A673 (cell line): ENCODE measurements around the gene PNKD. TPM values are rescaled to one million over a fixed set of nuclear protein-coding genes. Genes with fewer than 3 reads are reported as not detected.

Experiments used
- BruUV-seq: library from RNA; stranded (reverse); fragments of 400-500 nt; replicated peaks from 2 replicates; lab custom pipeline; 2021; lab: Mats Ljungman, UMichigan
- CTCF ChIA-PET: fragments of 300-600 bp; sonication (Branson Sonifier 250); formaldehyde crosslinking; loops from one replicate; lab custom pipeline; 2022; ENCODE audit warnings: antibody characterized with exemption; lab: Charles Lee
- POLR2A ChIA-PET: fragments of 300-600 bp; sonication (Branson Sonifier 250); formaldehyde crosslinking; loops from one replicate; lab custom pipeline; 2022; ENCODE audit warnings: antibody characterized with exemption; ENCODE audit not compliant: low non-redundant PET; lab: Charles Lee
- DNase-seq: peaks from one replicate; pipeline ENCODE4 v3.0.0-alpha.2; 2015; ENCODE audit warnings: low spot score
- H3K27ac ChIP-seq: fragments of 200-600 bp; sonication (generic); 2 replicates; pipeline ENCODE4 v1.5.1; 2016; ENCODE audit warnings: mixed run types, low read depth, mild to moderate bottlenecking, mixed read lengths, antibody characterized with exemption, low read length; ENCODE audit not compliant: poor library complexity, severe bottlenecking
- H3K27me3 ChIP-seq: fragments of 200-600 bp; sonication (generic); replicated peaks from 2 replicates; pipeline ENCODE4 v1.6.1; 2017; ENCODE audit warnings: mixed run types, low read depth, mild to moderate bottlenecking, mixed read lengths, antibody characterized with exemption, low read length; ENCODE audit not compliant: insufficient read depth, poor library complexity
- H3K36me3 ChIP-seq: fragments of 200-600 bp; sonication (generic); 2 replicates; pipeline ENCODE4 v1.6.1; 2016; ENCODE audit warnings: mixed run types, mild to moderate bottlenecking, mixed read lengths, antibody characterized with exemption, low read length; ENCODE audit not compliant: insufficient read depth, poor library complexity, severe bottlenecking
- H3K4me1 ChIP-seq: fragments of 200-600 bp; sonication (generic); 2 replicates; pipeline ENCODE4 v1.6.1; 2017; ENCODE audit warnings: mixed run types, mild to moderate bottlenecking, mixed read lengths, antibody characterized with exemption, low read length; ENCODE audit not compliant: insufficient read depth, poor library complexity, severe bottlenecking
- H3K4me3 ChIP-seq: fragments of 200-600 bp; sonication (generic); 2 replicates; pipeline ENCODE4 v1.5.1; 2016; ENCODE audit warnings: low read depth, mixed run types, mild to moderate bottlenecking, mixed read lengths, low read length; ENCODE audit not compliant: poor library complexity, severe bottlenecking
- H3K9me3 ChIP-seq: fragments of 200-600 bp; sonication (generic); 2 replicates; pipeline ENCODE4 v1.6.1; 2016; ENCODE audit warnings: mixed run types, low read depth, mild to moderate bottlenecking, mixed read lengths, antibody characterized with exemption, low read length; ENCODE audit not compliant: poor library complexity, severe bottlenecking
- EZH2 ChIP-seq: fragments of 200-600 bp; sonication (generic); IDR thresholded peaks from 2 replicates; pipeline ENCODE4 v1.6.1; 2017; ENCODE audit warnings: borderline replicate concordance, low read depth, mild to moderate bottlenecking, mixed read lengths, antibody characterized with exemption, low read length; ENCODE audit not compliant: poor library complexity, severe bottlenecking
- intact Hi-C: fragments of 100-400 bp; cut with micrococcal nuclease; formaldehyde crosslinking; loops from one replicate; pipeline ENCODE4 v1.10.0; 2022; ENCODE audit not compliant: unreplicated experiment
- total RNA-seq: library from RNA; stranded (reverse); gene quantifications from 2 replicates; pipeline ENCODE4 v1.2.3, GENCODE V29; 2021
- TF ChIP-seq, protein P1 (sequence below): fragments of 300-800, 200-600 bp; sonication (generic); conservative IDR thresholded peaks from 2 replicates; pipeline ENCODE4 v1.5.1; 2017; ENCODE audit warnings: low read depth, mild to moderate bottlenecking, antibody characterized with exemption, low read length, moderate library complexity, mixed read lengths

PNKD gene
- total RNA-seq, 1 experiment from 2014 or later, result 36.7 TPM

- H3K4me1 ChIP-seq, result no peaks in the 10 kb centered on the region
- BruUV-seq, result no TSS peak
- intact Hi-C loops, result no loop called here
- H3K27me3 ChIP-seq, result no peaks in the 10 kb centered on the region
- no peak for DNase-seq
- no peak overlapping the region for H3K27ac ChIP-seq
- POLR2A ChIA-PET, result no interaction called here
- TF ChIP-seq EZH2, result no peak
- TF ChIP-seq, protein P1, sequence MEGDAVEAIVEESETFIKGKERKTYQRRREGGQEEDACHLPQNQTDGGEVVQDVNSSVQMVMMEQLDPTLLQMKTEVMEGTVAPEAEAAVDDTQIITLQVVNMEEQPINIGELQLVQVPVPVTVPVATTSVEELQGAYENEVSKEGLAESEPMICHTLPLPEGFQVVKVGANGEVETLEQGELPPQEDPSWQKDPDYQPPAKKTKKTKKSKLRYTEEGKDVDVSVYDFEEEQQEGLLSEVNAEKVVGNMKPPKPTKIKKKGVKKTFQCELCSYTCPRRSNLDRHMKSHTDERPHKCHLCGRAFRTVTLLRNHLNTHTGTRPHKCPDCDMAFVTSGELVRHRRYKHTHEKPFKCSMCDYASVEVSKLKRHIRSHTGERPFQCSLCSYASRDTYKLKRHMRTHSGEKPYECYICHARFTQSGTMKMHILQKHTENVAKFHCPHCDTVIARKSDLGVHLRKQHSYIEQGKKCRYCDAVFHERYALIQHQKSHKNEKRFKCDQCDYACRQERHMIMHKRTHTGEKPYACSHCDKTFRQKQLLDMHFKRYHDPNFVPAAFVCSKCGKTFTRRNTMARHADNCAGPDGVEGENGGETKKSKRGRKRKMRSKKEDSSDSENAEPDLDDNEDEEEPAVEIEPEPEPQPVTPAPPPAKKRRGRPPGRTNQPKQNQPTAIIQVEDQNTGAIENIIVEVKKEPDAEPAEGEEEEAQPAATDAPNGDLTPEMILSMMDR, result no peak
- no peaks in the 10 kb centered on the region for H3K9me3 ChIP-seq
- H3K4me3 ChIP-seq, result no peak overlapping the region
- CTCF ChIA-PET, result interaction anchor here (0.8 kb wide), 1 partner anchor 86 kb away, joined by 3 read pairs; no protein-coding TSS in a partner anchor
- no peaks in the 10 kb centered on the region for H3K36me3 ChIP-seq
Observed at GRCh38 chr2:218362606-218363005, 92.3 kb downstream of the PNKD start.

GRCh38 chr2:218363736-218364135, 93.4 kb downstream of the PNKD start:
- no peaks in the 10 kb centered on the region for H3K27me3 ChIP-seq
- TF ChIP-seq, protein P1, result no peak
- no peak for TF ChIP-seq EZH2
- H3K9me3 ChIP-seq, result no peaks in the 10 kb centered on the region
- DNase-seq, result no peak
- H3K4me3 ChIP-seq, result no peak overlapping the region
- no peak overlapping the region for H3K27ac ChIP-seq
- no peaks in the 10 kb centered on the region for H3K4me1 ChIP-seq
- ChIA-PET CTCF (no interaction called here), POLR2A (no interaction called here)
- H3K36me3 ChIP-seq, result no peaks in the 10 kb centered on the region
- no TSS peak for BruUV-seq
- intact Hi-C loops, result no loop called here

DNA sequence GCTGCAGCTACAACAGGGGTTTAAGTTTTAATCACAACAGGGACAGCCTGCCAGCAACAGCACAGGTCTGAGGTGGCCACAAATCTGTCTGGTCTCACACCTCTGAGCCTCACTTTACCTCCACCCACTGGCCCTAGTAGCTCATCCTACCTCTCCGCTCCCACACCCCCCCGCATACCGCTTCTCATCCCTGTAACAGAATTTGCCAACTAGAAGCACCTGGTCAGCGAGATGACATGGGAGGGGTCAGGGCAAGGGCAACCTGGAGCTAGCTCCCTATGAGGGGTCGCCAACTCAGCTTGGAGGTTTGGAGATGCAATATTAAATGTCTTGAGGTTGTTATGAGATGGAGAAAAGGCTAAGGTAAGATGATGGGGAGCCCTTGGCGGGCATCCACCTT, 93.9 kb downstream of the PNKD start:
- TF ChIP-seq, protein P1, result no peak
- TF ChIP-seq EZH2, result no peak
- DNase-seq, result no peak
- H3K4me3 ChIP-seq, result no peak overlapping the region
- H3K27me3 ChIP-seq, result no peaks in the 10 kb centered on the region
- no TSS peak for BruUV-seq
- no peaks in the 10 kb centered on the region for H3K36me3 ChIP-seq
- intact Hi-C loops, result no loop called here
- no peaks in the 10 kb centered on the region for H3K9me3 ChIP-seq
- POLR2A ChIA-PET, result no interaction called here
- H3K4me1 ChIP-seq, result no peaks in the 10 kb centered on the region
- no peak overlapping the region for H3K27ac ChIP-seq
- CTCF ChIA-PET, result no interaction called here
